Stimulated activated CD4-positive, alpha-beta T cell treated with anti-CD3 and anti-CD28 coated beads, Interleukin-4, amount 100 ng/mL, for 24 hours (primary cell): ENCODE results near the gene OR5P2.
"Not testable (repeated sequence)": the region's sequence is repeated elsewhere in the genome, so short reads cannot be mapped to it uniquely, and the experiment has no call there.

Experiments
- DNase-seq: peaks from one replicate; pipeline ENCODE4 v3.0.0-alpha.2; 2020

OR5P2 gene

GRCh38 chr11:7796842-7797241 lies at the start of gene OR5P2:
TSS of gene OR5P2 (minus strand) at chr11:7796942. CDS start at chr11:7796942, 0 bp downstream.
- no peak for DNase-seq

GRCh38 chr11:7846003-7846402 lies 49.3 kb upstream of the OR5P2 start:
- DNase-seq = no peak

- no peak for DNase-seq
Observed at GRCh38 chr11:7844986-7845385, 48.2 kb upstream of the OR5P2 start.

- DNase-seq = no peak
Observed at GRCh38 chr11:7844521-7844920, 47.8 kb upstream of the OR5P2 start.

GRCh38 chr11:7840578-7840977 lies 43.8 kb upstream of the OR5P2 start:
- DNase-seq = no peak

GRCh38 chr11:7833527-7833926 lies 36.8 kb upstream of the OR5P2 start:
- no peak for DNase-seq

GRCh38 chr11:7830740-7831139 lies 34.0 kb upstream of the OR5P2 start, which contains the start of gene OR5P3:
TSS of gene OR5P3 (minus strand) at chr11:7830840.
- no peak for DNase-seq

GRCh38 chr11:7826324-7826723 lies 29.6 kb upstream of the OR5P2 start:
- DNase-seq = no peak

- not testable (repeated sequence) for DNase-seq
Observed at GRCh38 chr11:7820417-7820816, 23.7 kb upstream of the OR5P2 start.

- not testable (repeated sequence) for DNase-seq
Observed at GRCh38 chr11:7814897-7815296, 18.2 kb upstream of the OR5P2 start.

GRCh38 chr11:7810301-7810700 lies 13.6 kb upstream of the OR5P2 start:
- not testable (repeated sequence) for DNase-seq

GRCh38 chr11:7793233-7793632 lies 3.5 kb downstream of the OR5P2 start:
- DNase-seq = no peak

GRCh38 chr11:7787239-7787638 lies 9.5 kb downstream of the OR5P2 start:
- DNase-seq = no peak

- DNase-seq = no peak
Observed at GRCh38 chr11:7775689-7776088, 21.1 kb downstream of the OR5P2 start.

- DNase-seq = not testable (repeated sequence)
Observed at GRCh38 chr11:7764301-7764700, 32.4 kb downstream of the OR5P2 start.

- DNase-seq = peak; percentile 8
Observed at GRCh38 chr11:7759010-7759409, 37.7 kb downstream of the OR5P2 start.

GRCh38 chr11:7749456-7749855 lies 47.3 kb downstream of the OR5P2 start:
- no peak for DNase-seq
